Activated B cell treated with CpG ODN at 0.5 μM for 24 hours (primary cell): ENCODE data around the gene SLC15A4. TPM values are rescaled to one million over a fixed set of nuclear protein-coding genes. Genes with fewer than 3 reads are reported as not detected.

ENCODE experiments used
- ATAC-seq: fragments of 200-7000 bp; cut with Tn5 transposase; one replicate; pipeline ENCODE4 v1.10.0; 2021; ENCODE audit warnings: low read depth, mild to moderate bottlenecking, moderate library complexity
- CTCF ChIA-PET: fragments of 350-600 bp; sonication (Branson Sonifier 250); formaldehyde crosslinking; loops from one replicate; lab custom pipeline; 2021; ENCODE audit warnings: antibody characterized with exemption; lab: Charles Lee
- POLR2A ChIA-PET: fragments of 350-600 bp; sonication (Branson Sonifier 250); formaldehyde crosslinking; loops from one replicate; lab custom pipeline; 2021; ENCODE audit warnings: antibody characterized with exemption; lab: Charles Lee
- DNase-seq: peaks from one replicate; pipeline ENCODE4 v3.0.0; 2022
- H3K27ac Mint-ChIP-seq: one replicate; pipeline ENCODE4 v1.8.0; 2020; ENCODE audit warnings: mixed read lengths
- H3K27me3 Mint-ChIP-seq: one replicate; pipeline ENCODE4 v1.8.0; 2021; ENCODE audit warnings: mixed read lengths
- H3K36me3 Mint-ChIP-seq: one replicate; pipeline ENCODE4 v1.8.0; 2021; ENCODE audit warnings: low read depth, mixed read lengths
- H3K4me1 Mint-ChIP-seq: one replicate; pipeline ENCODE4 v1.8.0; 2021; ENCODE audit warnings: mixed read lengths
- H3K4me3 Mint-ChIP-seq: one replicate; pipeline ENCODE4 v1.8.0; 2020; ENCODE audit warnings: mild to moderate bottlenecking, mixed read lengths
- H3K9me3 Mint-ChIP-seq: one replicate; pipeline ENCODE4 v1.8.0; 2020; ENCODE audit warnings: mixed read lengths
- intact Hi-C: fragments of 100-400 bp; cut with micrococcal nuclease; formaldehyde crosslinking; loops from one replicate; pipeline ENCODE4 v1.15.1; 2024
- total RNA-seq: library from RNA; stranded (reverse); gene quantifications from 2 replicates; pipeline ENCODE4 v1.2.3, GENCODE V29; 2022
- TF ChIP-seq, protein P1 (sequence below): fragments of 200-600 bp; IDR thresholded peaks from one replicate; pipeline ENCODE4 v1.8.0; 2022; ENCODE audit warnings: antibody characterized with exemption, mild to moderate bottlenecking

Gene SLC15A4
- total RNA-seq, 1 donor from 2014 or later = 54.0 TPM

DNA sequence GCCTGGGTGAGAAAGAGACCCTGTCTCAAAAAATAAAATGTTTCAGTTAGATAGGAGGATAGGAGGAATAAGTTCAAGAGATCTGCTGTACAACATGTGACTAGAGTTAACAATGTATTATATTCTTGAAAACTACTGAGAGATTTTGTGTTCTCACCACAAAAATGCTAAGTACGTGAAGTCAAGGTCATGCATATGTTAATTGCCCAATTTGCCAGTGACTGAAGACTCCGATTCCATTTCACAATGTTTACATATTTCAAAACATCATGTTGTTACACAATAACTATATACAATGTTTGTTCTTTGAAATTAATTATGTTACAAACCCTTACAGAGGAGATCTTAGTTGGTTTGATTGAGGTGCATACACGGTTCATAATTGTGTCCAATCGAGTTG is 52.1 kb downstream of the SLC15A4 start:
- ChIA-PET POLR2A (no interaction called here), CTCF (interaction anchor here (0.6 to 3.2 kb wide), 2 partner anchors 10 to 167 kb away, joined by 3 to 10 read pairs; no protein-coding TSS in a partner anchor)
- H3K27ac Mint-ChIP-seq = no peak overlapping the region
- TF ChIP-seq, protein P1, sequence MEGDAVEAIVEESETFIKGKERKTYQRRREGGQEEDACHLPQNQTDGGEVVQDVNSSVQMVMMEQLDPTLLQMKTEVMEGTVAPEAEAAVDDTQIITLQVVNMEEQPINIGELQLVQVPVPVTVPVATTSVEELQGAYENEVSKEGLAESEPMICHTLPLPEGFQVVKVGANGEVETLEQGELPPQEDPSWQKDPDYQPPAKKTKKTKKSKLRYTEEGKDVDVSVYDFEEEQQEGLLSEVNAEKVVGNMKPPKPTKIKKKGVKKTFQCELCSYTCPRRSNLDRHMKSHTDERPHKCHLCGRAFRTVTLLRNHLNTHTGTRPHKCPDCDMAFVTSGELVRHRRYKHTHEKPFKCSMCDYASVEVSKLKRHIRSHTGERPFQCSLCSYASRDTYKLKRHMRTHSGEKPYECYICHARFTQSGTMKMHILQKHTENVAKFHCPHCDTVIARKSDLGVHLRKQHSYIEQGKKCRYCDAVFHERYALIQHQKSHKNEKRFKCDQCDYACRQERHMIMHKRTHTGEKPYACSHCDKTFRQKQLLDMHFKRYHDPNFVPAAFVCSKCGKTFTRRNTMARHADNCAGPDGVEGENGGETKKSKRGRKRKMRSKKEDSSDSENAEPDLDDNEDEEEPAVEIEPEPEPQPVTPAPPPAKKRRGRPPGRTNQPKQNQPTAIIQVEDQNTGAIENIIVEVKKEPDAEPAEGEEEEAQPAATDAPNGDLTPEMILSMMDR = no peak
- DNase-seq (no peak), ATAC-seq (no peak)
- no peak overlapping the region for H3K4me3 Mint-ChIP-seq
- H3K4me1 Mint-ChIP-seq = no peaks in the 10 kb centered on the region
- no peaks in the 10 kb centered on the region for H3K9me3 Mint-ChIP-seq
- H3K27me3 Mint-ChIP-seq = peaks cover 12% of the 10 kb centered on the region
- H3K36me3 Mint-ChIP-seq = no peaks in the 10 kb centered on the region
- intact Hi-C loops = no loop called here

- no peaks in the 10 kb centered on the region for H3K36me3 Mint-ChIP-seq
These were observed 56.2 kb downstream of the SLC15A4 start for GRCh38 chr12:128767518-128767917.

DNA sequence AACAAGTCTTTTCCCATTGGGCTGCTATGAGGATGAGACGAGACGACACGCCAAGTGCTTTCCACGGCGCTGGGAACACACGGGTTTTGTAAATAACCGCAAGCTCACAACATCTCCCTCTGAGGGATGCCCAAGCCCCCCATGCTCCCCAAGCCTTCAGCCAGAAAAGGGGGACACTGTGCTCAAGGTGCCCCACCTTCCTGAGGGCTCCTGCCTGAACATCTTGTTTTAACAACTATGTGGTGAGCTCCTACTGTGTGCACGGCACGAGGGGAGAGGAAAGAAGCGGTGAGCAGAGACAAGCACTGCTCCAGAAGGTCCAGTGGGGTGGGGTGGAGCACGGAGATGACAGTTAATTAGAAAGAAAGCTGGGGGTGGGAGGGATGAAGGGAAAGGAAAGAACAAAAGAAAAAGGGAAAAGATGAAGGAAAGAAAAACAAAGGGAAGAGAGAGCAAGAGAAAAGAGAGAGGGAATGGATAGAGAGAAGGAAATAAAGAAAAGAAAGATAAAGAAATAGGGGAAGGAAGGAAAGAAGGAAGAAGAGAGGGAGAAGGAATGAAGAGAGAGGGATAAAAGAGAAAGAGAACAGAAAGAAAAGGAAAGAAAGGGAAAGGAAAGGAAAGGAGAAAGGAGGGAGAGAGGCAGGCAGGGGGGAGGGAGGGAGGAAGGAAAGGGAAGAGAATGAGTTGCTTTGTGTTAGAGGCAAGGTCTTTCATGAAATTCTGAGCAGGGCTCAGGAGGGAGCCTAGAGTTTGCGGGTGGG is 56.8 kb downstream of the SLC15A4 start:
- H3K9me3 Mint-ChIP-seq = no peaks in the 10 kb centered on the region
- ATAC-seq (no peak), DNase-seq (no peak)
- H3K4me3 Mint-ChIP-seq = no peak overlapping the region
- ChIA-PET CTCF (no interaction called here), POLR2A (no interaction called here)
- H3K36me3 Mint-ChIP-seq = no peaks in the 10 kb centered on the region
- H3K4me1 Mint-ChIP-seq = no peaks in the 10 kb centered on the region
- TF ChIP-seq, protein P1 = no peak
- no peak overlapping the region for H3K27ac Mint-ChIP-seq
- H3K27me3 Mint-ChIP-seq = peaks cover 29% of the 10 kb centered on the region
- intact Hi-C loops = no loop called here

More at GRCh38 chr12:128767518-128767917, 56.2 kb downstream of the SLC15A4 start:
- ChIA-PET CTCF (no interaction called here), POLR2A (no interaction called here)
- TF ChIP-seq, protein P1 = no peak
- ATAC-seq (no peak), DNase-seq (no peak)
- Mint-ChIP-seq H3K9me3 (no peaks in the 10 kb centered on the region), H3K27ac (no peak overlapping the region), H3K27me3 (peaks cover 28% of the 10 kb centered on the region), H3K4me1 (no peaks in the 10 kb centered on the region), H3K4me3 (no peak overlapping the region)
- intact Hi-C loops = no loop called here

GRCh38 chr12:128763395-128763794 is 60.4 kb downstream of the SLC15A4 start:
- CTCF ChIA-PET = no interaction called here
- intact Hi-C loops = no loop called here
- Mint-ChIP-seq H3K27me3 (peaks cover 29% of the 10 kb centered on the region), H3K36me3 (no peaks in the 10 kb centered on the region), H3K9me3 (no peaks in the 10 kb centered on the region), H3K4me3 (no peak overlapping the region), H3K27ac (no peak overlapping the region), H3K4me1 (no peaks in the 10 kb centered on the region)
- POLR2A ChIA-PET = no interaction called here
- ATAC-seq (no peak), DNase-seq (no peak)
- TF ChIP-seq, protein P1 = no peak

GRCh38 chr12:128761379-128761790 is 62.4 kb downstream of the SLC15A4 start:
- Mint-ChIP-seq H3K27me3 (peaks cover 15% of the 10 kb centered on the region), H3K27ac (no peak overlapping the region), H3K36me3 (no peaks in the 10 kb centered on the region), H3K4me1 (no peaks in the 10 kb centered on the region), H3K4me3 (no peak overlapping the region), H3K9me3 (no peaks in the 10 kb centered on the region)
- DNase-seq (no peak), ATAC-seq (no peak)
- CTCF ChIA-PET = no interaction called here
- POLR2A ChIA-PET = no interaction called here
- TF ChIP-seq, protein P1 = no peak
- intact Hi-C loops = no loop called here
